ENCODE data around the gene NBPF15. TPM values are rescaled to one million over a fixed set of nuclear protein-coding genes. Genes with fewer than 3 reads are reported as not detected.
"Not testable (repeated sequence)": the region's sequence is repeated elsewhere in the genome, so short reads cannot be mapped to it uniquely, and the experiment has no call there.

NBPF15 gene
- 12.9 and 16.0 TPM in 2 replicates for total RNA-seq (2014; rRNA removed; shearing (Covaris generic))

GRCh38 chr1:144461136-144461759 is at the start of gene NBPF15:
TSS of gene NBPF15 (minus strand) at chr1:144461669. CDS start at chr1:144440003, 21,666 bp downstream.
- H3K27me3 ChIP-seq; H3K4me1 ChIP-seq; H3K9me3 ChIP-seq (replicated peaks); H3K36me3 ChIP-seq: not testable (repeated sequence)
- H3K4me3 ChIP-seq, result peak within 1 kb of the TSS; percentile 99
- H3K27ac ChIP-seq, result peak within 1 kb of the TSS; percentile 44; the same call in 1 of the 2 replicates
- DNase-seq, result peak; percentile 63 to 67

GRCh38 chr1:144496429-144496828 is 35.0 kb upstream of the NBPF15 start:
- not testable (repeated sequence) for H3K4me1 ChIP-seq, DNase-seq, H3K4me3 ChIP-seq

GRCh38 chr1:144494130-144494529 is 32.7 kb upstream of the NBPF15 start:
- H3K27me3 ChIP-seq; H3K36me3 ChIP-seq; H3K27ac ChIP-seq; H3K4me3 ChIP-seq; H3K9me3 ChIP-seq (replicated peaks); DNase-seq; H3K4me1 ChIP-seq: not testable (repeated sequence)

More at GRCh38 chr1:144496429-144496828, 35.0 kb upstream of the NBPF15 start:
- H3K27ac ChIP-seq; H3K9me3 ChIP-seq (replicated peaks); H3K27me3 ChIP-seq; H3K36me3 ChIP-seq: not testable (repeated sequence)

GRCh38 chr1:144490394-144490793 is 28.9 kb upstream of the NBPF15 start:
- not testable (repeated sequence) for H3K27me3 ChIP-seq; H3K4me1 ChIP-seq; H3K27ac ChIP-seq; DNase-seq; H3K36me3 ChIP-seq; H3K4me3 ChIP-seq; H3K9me3 ChIP-seq (replicated peaks)

GRCh38 chr1:144487002-144487401 is 25.5 kb upstream of the NBPF15 start:
- H3K27me3 ChIP-seq; H3K9me3 ChIP-seq (replicated peaks): not testable (repeated sequence)

GRCh38 chr1:144485048-144485993 is 23.9 kb upstream of the NBPF15 start:
- not testable (repeated sequence) for H3K27ac ChIP-seq, DNase-seq

More at GRCh38 chr1:144487002-144487401, 25.5 kb upstream of the NBPF15 start:
- not testable (repeated sequence) for H3K27ac ChIP-seq, H3K4me3 ChIP-seq, H3K4me1 ChIP-seq, H3K36me3 ChIP-seq, DNase-seq

GRCh38 chr1:144473897-144474296 is 12.4 kb upstream of the NBPF15 start:
- not testable (repeated sequence) for H3K4me1 ChIP-seq; DNase-seq; H3K9me3 ChIP-seq (replicated peaks); H3K4me3 ChIP-seq; H3K27ac ChIP-seq; H3K27me3 ChIP-seq; H3K36me3 ChIP-seq

More at GRCh38 chr1:144485048-144485993, 23.9 kb upstream of the NBPF15 start:
- not testable (repeated sequence) for H3K4me3 ChIP-seq; H3K4me1 ChIP-seq; H3K9me3 ChIP-seq (replicated peaks); H3K36me3 ChIP-seq; H3K27me3 ChIP-seq

GRCh38 chr1:144471434-144471833 is 10.0 kb upstream of the NBPF15 start:
- H3K9me3 ChIP-seq (replicated peaks); H3K27ac ChIP-seq; H3K4me1 ChIP-seq; DNase-seq; H3K27me3 ChIP-seq; H3K4me3 ChIP-seq; H3K36me3 ChIP-seq: not testable (repeated sequence)

GRCh38 chr1:144461778-144462177 is 309 bp upstream of the NBPF15 start:
- not testable (repeated sequence) for H3K27me3 ChIP-seq; H3K36me3 ChIP-seq; H3K27ac ChIP-seq; H3K4me1 ChIP-seq; H3K9me3 ChIP-seq (replicated peaks); DNase-seq
- H3K4me3 ChIP-seq, result peak overlapping the region; percentile 99

GRCh38 chr1:144460686-144461085 is 783 bp downstream of the NBPF15 start:
- peak overlapping the region; percentile 99 for H3K4me3 ChIP-seq
- not testable (repeated sequence) for H3K27ac ChIP-seq; H3K36me3 ChIP-seq; H3K4me1 ChIP-seq; H3K9me3 ChIP-seq (replicated peaks); H3K27me3 ChIP-seq
- peak in 1 of 2 experiments; percentile 7 for DNase-seq

- not testable (repeated sequence) for H3K27ac ChIP-seq; H3K27me3 ChIP-seq; H3K36me3 ChIP-seq; H3K4me3 ChIP-seq; DNase-seq; H3K4me1 ChIP-seq; H3K9me3 ChIP-seq (replicated peaks)
These were observed 19.1 kb downstream of the NBPF15 start for GRCh38 chr1:144442402-144442801.

- H3K36me3 ChIP-seq; H3K27me3 ChIP-seq; H3K4me1 ChIP-seq; H3K27ac ChIP-seq; H3K9me3 ChIP-seq (replicated peaks); DNase-seq; H3K4me3 ChIP-seq: not testable (repeated sequence)
These were observed 21.7 kb downstream of the NBPF15 start for GRCh38 chr1:144439737-144440136.

- H3K4me1 ChIP-seq, H3K27ac ChIP-seq: not testable (repeated sequence)
These were observed 42.4 kb downstream of the NBPF15 start for GRCh38 chr1:144418891-144419694.

GRCh38 chr1:144413404-144414118 is 47.9 kb downstream of the NBPF15 start:
- H3K4me3 ChIP-seq; H3K27ac ChIP-seq; DNase-seq; H3K9me3 ChIP-seq (replicated peaks); H3K27me3 ChIP-seq; H3K4me1 ChIP-seq; H3K36me3 ChIP-seq: not testable (repeated sequence)

More at GRCh38 chr1:144418891-144419694, 42.4 kb downstream of the NBPF15 start:
- not testable (repeated sequence) for DNase-seq; H3K9me3 ChIP-seq (replicated peaks); H3K4me3 ChIP-seq; H3K27me3 ChIP-seq; H3K36me3 ChIP-seq
